ENCODE data around the gene EGFL6.

EGFL6 gene

GRCh38 chrX:13599491-13599890 is 30.1 kb downstream of the EGFL6 start:
- no peaks in the 10 kb centered on the region for H3K4me1 ChIP-seq (ENCODE audit: control insufficient read depth, insufficient read depth, low read length)
- TF ChIP-seq TCF7L2 (IDR thresholded peaks at IDR 0.05; ENCODE audit: borderline replicate concordance, low read depth, low read length) (no peak), ZNF18 (tag by site-specific recombination; IDR thresholded peaks at IDR 0.05) (no peak)
- TF ChIP-seq, protein P1, sequence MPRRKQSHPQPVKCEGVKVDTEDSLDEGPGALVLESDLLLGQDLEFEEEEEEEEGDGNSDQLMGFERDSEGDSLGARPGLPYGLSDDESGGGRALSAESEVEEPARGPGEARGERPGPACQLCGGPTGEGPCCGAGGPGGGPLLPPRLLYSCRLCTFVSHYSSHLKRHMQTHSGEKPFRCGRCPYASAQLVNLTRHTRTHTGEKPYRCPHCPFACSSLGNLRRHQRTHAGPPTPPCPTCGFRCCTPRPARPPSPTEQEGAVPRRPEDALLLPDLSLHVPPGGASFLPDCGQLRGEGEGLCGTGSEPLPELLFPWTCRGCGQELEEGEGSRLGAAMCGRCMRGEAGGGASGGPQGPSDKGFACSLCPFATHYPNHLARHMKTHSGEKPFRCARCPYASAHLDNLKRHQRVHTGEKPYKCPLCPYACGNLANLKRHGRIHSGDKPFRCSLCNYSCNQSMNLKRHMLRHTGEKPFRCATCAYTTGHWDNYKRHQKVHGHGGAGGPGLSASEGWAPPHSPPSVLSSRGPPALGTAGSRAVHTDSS (tag by site-specific recombination; IDR thresholded peaks at IDR 0.05): no peak
- H3K36me3 ChIP-seq (ENCODE audit: control insufficient read depth in 2 of 2, insufficient read depth in 1 of 2, low read length in 2 of 2): no peaks in the 10 kb centered on the region; a peak in 1 of 3 replicates
- no peak overlapping the region for H3K4me3 ChIP-seq (ENCODE audit: low read depth, low read length)
- H3K27ac ChIP-seq (ENCODE audit: extremely low read depth, low read depth, low read length): no peak overlapping the region
- ChIA-PET CTCF (interaction anchor here (0.5 to 3.7 kb wide), 17 partner anchors 8 to 1543 kb away, joined by 3 to 26 read pairs (median 4); no protein-coding TSS in a partner anchor), POLR2A (no interaction called here)
- no peaks in the 10 kb centered on the region; the same call in 1 of the 2 replicates for H3K9me3 ChIP-seq (ENCODE audit: control insufficient read depth, insufficient read depth, low read depth, low read length)

DNA sequence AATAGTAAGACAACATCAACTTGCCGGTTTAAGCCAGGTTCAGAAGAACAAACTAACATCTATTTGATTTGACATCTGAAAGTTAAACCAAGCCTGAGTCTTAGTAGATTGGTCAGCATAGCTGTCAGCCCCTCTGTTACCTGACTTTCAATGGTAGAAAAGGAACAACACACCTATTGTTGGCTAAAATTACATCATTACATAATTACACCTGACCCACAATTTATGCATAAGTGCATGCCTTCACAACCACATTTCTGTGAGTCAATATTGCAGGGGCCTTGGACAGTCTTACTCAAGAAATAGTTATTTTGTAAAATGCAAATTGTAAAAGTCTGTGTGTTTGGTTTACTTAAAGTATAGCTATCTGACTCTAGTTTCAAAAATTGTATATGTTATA is 36.2 kb downstream of the EGFL6 start:
- ChIA-PET POLR2A (no interaction called here), CTCF (interaction anchor here (0.7 to 1.2 kb wide), 4 partner anchors 9 to 659 kb away, joined by 3 to 5 read pairs (median 3); no protein-coding TSS in a partner anchor)
- Histone ChIP-seq H3K9me3 (ENCODE audit: control insufficient read depth, insufficient read depth, low read depth, low read length) (no peaks in the 10 kb centered on the region; the same call in 1 of the 2 replicates), H3K4me3 (ENCODE audit: low read depth, low read length) (no peak overlapping the region), H3K4me1 (ENCODE audit: control insufficient read depth, insufficient read depth, low read length) (no peaks in the 10 kb centered on the region), H3K36me3 (ENCODE audit: control insufficient read depth in 2 of 2, insufficient read depth in 1 of 2, low read length in 2 of 2) (no peaks in the 10 kb centered on the region), H3K27ac (ENCODE audit: extremely low read depth, low read depth, low read length) (no peak overlapping the region)
- TF ChIP-seq ZNF19 (tag by site-specific recombination; IDR thresholded peaks at IDR 0.05; ENCODE audit: low read depth): no peak
- no peak for TF ChIP-seq GLIS1 (tag by site-specific recombination; IDR thresholded peaks at IDR 0.05)
- TF ChIP-seq ZNF302 (tag by site-specific recombination; IDR thresholded peaks at IDR 0.05; ENCODE audit: low read depth): no peak
- no peak for TF ChIP-seq ZNF629 (tag by site-specific recombination; IDR thresholded peaks at IDR 0.05)
- no peak for TF ChIP-seq ZNF214 (tag by site-specific recombination; IDR thresholded peaks at IDR 0.05; ENCODE audit: borderline replicate concordance)
- no peak for TF ChIP-seq SCRT2 (tag by site-specific recombination; IDR thresholded peaks at IDR 0.05)
- TF ChIP-seq OVOL3 (tag by site-specific recombination; IDR thresholded peaks at IDR 0.05): no peak
- no peak for TF ChIP-seq RBAK (tag by site-specific recombination; IDR thresholded peaks at IDR 0.05)
- no peak for TF ChIP-seq ZNF10 (tag by site-specific recombination; IDR thresholded peaks at IDR 0.05)

GRCh38 chrX:13607331-13607995 is 38.1 kb downstream of the EGFL6 start:
- no peak for TF ChIP-seq ZNF488 (tag by site-specific recombination; IDR thresholded peaks at IDR 0.05)
- no peak for TF ChIP-seq ZNF26 (tag by site-specific recombination; IDR thresholded peaks at IDR 0.05)
- no peak for TF ChIP-seq ZNF19 (tag by site-specific recombination; IDR thresholded peaks at IDR 0.05; ENCODE audit: low read depth)
- no peak for TF ChIP-seq SP2 (tag by site-specific recombination; IDR thresholded peaks at IDR 0.05)
- TF ChIP-seq, protein P2, sequence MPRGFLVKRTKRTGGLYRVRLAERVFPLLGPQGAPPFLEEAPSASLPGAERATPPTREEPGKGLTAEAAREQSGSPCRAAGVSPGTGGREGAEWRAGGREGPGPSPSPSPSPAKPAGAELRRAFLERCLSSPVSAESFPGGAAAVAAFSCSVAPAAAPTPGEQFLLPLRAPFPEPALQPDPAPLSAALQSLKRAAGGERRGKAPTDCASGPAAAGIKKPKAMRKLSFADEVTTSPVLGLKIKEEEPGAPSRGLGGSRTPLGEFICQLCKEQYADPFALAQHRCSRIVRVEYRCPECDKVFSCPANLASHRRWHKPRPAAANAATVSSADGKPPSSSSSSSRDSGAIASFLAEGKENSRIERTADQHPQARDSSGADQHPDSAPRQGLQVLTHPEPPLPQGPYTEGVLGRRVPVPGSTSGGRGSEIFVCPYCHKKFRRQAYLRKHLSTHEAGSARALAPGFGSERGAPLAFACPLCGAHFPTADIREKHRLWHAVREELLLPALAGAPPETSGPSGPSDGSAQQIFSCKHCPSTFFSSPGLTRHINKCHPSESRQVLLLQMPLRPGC (tag by site-specific recombination; IDR thresholded peaks at IDR 0.05): no peak
- no peak for TF ChIP-seq ZBTB20 (tag by site-specific recombination; IDR thresholded peaks at IDR 0.05)
- CTCF ChIA-PET: interaction anchor here (1.0 to 1.3 kb wide), 2 partner anchors 8 to 9 kb away, joined by 3 read pairs; no protein-coding TSS in a partner anchor

More at GRCh38 chrX:13607331-13607995, 38.1 kb downstream of the EGFL6 start:
- Histone ChIP-seq H3K4me3 (ENCODE audit: low read depth, low read length) (no peak overlapping the region), H3K36me3 (ENCODE audit: control insufficient read depth in 2 of 2, insufficient read depth in 1 of 2, low read length in 2 of 2) (no peaks in the 10 kb centered on the region), H3K4me1 (ENCODE audit: control insufficient read depth, insufficient read depth, low read length) (no peaks in the 10 kb centered on the region), H3K27ac (ENCODE audit: extremely low read depth, low read depth, low read length) (no peak overlapping the region), H3K9me3 (ENCODE audit: control insufficient read depth, insufficient read depth, low read depth, low read length) (no peaks in the 10 kb centered on the region)
- POLR2A ChIA-PET: no interaction called here
